SK-MEL-5 (cell line): ENCODE measurements around the gene PPP4R1. TPM values are rescaled to one million over a fixed set of nuclear protein-coding genes. Genes with fewer than 3 reads are reported as not detected.
"Not testable (repeated sequence)": the region's sequence is repeated elsewhere in the genome, so short reads cannot be mapped to it uniquely, and the experiment has no call there.

ENCODE experiments used
- DNase-seq: peaks from one replicate; pipeline ENCODE4 v3.0.0-alpha.2; 2016; ENCODE audit warnings: low read depth, low spot score
- in situ Hi-C: cut with HindIII; loops from 2 replicates; pipeline ENCODE4 v1.10.0; 2016; ENCODE audit warnings: low sequenced_read_pairs, high pct_unique_total_duplicates, low pct_unique_long_range_greater_than_20kb
- polyA plus RNA-seq, 2 experiments: library from polyadenylated mRNA; depleted of rRNA; stranded (reverse); fragments of >200 nt; gene quantifications; 2 replicates each; pipeline ENCODE4 v1.2.3, GENCODE V29; 2015
- total RNA-seq: library from RNA; depleted of rRNA; stranded (reverse); fragments of >200 nt; shearing (Covaris generic); gene quantifications from 2 replicates; pipeline ENCODE4 v1.2.3, GENCODE V29; 2014; rRNA removed

Gene PPP4R1, protein sequence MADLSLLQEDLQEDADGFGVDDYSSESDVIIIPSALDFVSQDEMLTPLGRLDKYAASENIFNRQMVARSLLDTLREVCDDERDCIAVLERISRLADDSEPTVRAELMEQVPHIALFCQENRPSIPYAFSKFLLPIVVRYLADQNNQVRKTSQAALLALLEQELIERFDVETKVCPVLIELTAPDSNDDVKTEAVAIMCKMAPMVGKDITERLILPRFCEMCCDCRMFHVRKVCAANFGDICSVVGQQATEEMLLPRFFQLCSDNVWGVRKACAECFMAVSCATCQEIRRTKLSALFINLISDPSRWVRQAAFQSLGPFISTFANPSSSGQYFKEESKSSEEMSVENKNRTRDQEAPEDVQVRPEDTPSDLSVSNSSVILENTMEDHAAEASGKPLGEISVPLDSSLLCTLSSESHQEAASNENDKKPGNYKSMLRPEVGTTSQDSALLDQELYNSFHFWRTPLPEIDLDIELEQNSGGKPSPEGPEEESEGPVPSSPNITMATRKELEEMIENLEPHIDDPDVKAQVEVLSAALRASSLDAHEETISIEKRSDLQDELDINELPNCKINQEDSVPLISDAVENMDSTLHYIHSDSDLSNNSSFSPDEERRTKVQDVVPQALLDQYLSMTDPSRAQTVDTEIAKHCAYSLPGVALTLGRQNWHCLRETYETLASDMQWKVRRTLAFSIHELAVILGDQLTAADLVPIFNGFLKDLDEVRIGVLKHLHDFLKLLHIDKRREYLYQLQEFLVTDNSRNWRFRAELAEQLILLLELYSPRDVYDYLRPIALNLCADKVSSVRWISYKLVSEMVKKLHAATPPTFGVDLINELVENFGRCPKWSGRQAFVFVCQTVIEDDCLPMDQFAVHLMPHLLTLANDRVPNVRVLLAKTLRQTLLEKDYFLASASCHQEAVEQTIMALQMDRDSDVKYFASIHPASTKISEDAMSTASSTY
- 30.2 and 33.3 TPM in 2 replicates for total RNA-seq
- polyA plus RNA-seq (2015; cell fraction: cytosol; rRNA removed): 24.4 and 29.1 TPM in 2 replicates
- polyA plus RNA-seq (2015; cell fraction: nucleus; rRNA removed): 97.9 and 109 TPM in 2 replicates

DNA sequence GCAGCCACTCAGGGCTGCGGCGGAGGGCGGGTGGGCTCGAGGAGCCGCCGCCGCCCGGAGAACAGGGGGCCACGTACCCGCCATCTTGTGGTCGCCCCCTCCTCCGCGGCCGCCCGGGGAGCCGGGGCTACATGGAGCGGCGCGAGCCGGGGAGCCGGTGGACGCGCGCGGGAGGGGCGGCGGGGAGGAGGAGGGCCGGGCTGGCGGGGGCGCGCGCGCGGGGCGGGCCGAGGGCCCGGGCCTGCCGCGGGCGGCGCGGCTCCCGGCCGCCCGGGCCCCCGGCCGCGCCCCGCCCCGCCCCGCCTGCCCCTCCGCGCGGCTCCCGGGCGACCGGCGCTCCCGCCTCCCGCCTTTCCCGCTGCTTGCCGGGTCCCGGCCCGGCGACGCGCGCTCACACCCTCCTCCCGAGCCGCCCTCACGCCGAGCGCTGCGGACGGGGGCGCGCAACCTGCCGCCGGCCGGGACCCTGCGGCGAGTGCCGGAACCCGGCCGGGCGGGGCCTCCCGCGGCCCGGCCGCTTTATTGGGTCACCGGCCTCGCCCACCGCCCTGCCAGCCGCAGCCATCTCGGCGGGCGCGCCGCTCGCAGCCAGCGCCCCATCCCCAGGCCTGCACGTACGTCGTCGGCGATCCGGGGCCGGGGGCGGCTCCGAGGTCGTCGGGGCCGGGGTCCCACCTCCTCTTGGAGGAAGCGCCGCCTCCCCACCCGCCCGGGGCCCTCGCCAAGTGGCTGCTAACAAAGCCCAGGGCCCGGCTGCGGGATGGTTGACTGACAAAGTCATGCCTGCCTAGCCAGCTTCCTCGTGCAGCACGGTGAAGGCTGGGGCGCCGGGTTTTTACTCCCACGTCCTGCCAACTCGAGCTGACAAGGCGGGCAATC is at the start of gene PPP4R1:
PPP4R1 (minus strand) TSS at position 159 of the 879 bp plus-strand sequence; CDS start at position 84, 75 bp downstream.
- in situ Hi-C loops: no loop called here
- peak; percentile 53 for DNase-seq

DNA sequence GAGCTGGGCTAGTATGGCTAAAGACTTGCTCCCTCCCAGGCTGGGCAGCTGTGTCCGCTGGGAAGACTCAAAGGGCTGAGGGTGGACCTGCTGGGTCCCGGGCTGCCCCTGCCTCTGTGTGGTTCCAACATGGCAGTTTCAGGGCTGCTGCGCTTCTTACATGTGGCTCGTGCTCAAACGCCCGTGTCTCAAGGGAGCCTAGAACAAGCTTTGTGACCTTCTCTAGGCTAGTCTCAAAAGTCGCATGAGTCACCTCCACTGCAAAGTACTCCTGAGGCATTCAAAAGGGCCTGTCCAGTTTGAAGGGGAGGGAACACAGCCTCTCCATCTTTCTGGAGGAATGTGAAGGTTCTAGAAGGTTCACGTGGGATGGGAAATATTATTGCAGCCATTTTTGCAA is 49.0 kb upstream of the PPP4R1 start:
- no peak for DNase-seq
- in situ Hi-C loops: no loop called here

DNA sequence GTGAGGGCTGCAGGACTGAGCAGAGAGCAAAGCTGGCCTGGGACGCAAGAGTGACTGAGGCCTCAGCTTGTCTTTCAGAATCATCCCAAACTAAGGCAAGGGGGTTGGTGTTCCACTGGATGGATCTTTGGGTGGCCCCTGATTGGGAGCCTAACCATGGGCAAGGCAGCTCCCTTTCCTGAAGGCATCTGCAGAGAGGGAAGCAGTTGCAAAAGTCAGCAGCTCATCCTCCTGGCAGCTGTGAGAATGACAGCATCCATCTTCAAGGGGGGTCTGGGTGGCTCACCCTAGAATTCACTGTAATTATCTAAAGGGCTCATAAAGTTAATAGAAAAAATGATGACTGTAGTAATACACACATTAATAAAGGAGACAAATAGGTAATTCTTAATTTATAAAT is 47.2 kb upstream of the PPP4R1 start:
- DNase-seq: peak; percentile 50
- in situ Hi-C loops: no loop called here

DNA sequence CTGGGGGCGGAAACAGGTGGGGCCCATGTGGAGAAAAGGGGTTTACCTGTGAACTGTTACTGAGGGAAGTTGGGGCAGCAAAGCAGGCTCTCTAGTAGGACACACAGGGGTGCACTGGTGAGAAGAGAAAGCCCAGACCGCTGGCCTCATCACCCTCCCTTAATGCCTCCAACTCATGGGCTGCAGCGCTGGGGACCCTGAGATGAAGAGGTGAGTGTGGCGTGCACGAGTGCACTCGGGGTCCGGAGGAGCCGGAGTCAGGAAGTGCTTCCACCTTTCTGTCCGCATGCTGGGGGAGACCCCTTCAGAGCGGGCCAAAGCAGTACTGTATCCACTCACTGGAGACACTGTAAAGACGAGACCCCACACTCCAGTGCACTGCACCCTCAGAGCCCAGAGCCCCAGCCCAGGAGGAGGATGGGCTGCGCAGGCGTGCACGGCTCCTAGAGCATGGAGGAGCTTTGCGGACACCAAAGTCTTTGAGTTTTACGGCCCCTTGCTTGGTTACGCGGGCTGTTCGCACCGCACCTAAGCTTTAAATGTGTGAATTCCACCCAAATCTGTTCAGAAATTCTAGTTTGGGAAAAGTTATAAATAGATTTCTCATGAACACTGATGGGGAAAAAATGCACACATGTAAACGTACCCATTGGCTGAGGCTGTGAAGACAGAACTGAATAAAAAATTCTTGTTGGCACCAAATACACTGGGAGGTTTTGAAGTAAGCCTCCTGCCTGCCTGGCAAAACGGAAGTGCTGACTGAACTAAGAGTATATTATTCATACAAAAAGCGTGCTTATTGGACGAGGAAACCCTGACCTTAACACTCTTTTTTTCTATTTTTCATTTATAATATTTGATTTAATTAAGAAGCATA is 45.4 kb upstream of the PPP4R1 start:
- DNase-seq: no peak
- in situ Hi-C loops: no loop called here

DNA sequence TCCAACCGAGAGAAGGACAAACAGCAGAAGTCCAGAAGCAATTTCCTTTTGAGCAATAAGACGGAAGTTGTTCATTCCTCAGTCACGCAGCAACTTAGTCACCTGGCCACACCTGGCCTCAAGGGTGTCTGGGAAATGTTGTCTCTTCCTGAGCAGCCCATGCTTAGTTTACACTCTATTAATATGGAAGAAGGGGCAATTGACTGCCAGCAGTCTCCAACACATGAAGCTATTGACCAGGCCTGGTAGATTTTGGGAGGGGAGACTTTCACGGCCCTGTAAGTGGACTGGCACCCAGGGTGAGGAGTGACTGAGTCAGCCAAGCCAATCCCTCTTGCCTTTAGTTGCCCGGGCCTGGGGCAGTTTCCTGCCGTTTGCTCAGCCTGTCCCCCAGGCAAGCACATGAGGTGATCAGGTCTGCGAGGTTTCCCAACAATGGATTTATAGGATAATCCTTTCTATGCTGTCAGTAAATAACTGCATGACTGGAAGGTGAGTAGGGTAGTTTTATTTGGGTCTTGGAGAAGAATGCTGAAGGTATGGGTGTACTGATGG is 43.8 kb upstream of the PPP4R1 start:
- no peak for DNase-seq

DNA sequence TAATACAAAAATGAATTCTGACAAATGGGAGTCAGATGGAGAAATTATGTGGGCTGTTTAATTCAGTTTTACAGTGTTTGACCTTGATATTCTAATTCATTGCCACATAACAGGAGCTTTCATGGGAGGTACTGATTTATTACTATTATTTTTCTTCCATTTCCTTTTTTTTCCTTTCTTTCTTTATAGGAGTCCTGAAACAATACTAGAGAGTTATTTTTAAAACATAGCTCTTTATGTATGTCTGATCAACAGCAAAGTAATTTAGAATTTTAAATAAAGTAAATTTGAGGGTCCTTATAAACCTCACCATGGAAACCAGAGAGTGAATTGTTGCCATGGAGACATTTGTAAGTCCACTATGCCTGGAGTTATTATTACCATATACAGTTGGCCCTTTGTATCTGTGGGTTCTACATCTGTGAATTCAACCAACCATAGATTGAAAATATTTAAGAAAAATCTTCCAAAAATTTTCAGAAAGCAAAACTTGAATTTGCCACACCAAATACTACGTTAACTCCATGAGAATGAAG is 40.9 kb upstream of the PPP4R1 start:
- no peak for DNase-seq
- in situ Hi-C loops: no loop called here

More for the DNA sequence above, 43.8 kb upstream of the PPP4R1 start:
- in situ Hi-C loops: no loop called here

DNA sequence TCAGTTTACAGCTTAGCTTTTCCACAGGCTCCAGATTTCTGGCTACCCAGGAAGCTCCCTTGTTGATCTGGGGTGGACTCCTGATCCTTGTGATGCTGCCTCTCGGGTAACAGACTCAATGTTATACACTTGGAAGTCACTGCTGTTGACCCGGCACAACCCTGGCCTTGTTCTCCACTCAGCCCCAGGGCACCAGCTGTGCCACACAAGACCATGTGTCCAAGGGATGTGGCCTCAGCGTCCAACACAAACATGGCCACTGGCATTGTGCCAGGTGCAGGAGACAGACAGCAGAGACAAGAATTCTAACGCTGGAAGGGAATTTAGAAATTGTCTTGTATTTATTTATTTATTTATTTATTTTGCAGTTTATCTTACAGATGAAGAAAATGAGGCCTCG is 39.0 kb upstream of the PPP4R1 start:
- DNase-seq: peak; percentile 94
- in situ Hi-C loops: no loop called here

DNA sequence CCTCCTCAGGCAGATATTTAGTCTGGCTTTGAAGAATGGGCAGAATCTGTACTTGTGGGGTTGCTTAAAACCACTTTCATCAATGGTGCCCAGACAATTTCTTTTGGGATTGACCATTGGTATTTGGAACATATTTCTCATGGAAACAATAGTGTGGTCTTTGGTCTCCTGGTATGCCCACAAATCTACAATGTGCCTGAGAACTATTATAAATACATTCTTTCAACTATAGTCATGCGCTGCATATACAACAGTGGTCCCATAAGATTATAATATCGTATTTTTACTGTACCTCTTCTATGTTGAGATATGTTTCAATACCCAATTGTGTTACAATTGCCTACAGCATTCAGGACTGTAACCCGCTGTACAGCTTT is 34.8 kb upstream of the PPP4R1 start:
- in situ Hi-C loops: no loop called here
- no peak for DNase-seq

DNA sequence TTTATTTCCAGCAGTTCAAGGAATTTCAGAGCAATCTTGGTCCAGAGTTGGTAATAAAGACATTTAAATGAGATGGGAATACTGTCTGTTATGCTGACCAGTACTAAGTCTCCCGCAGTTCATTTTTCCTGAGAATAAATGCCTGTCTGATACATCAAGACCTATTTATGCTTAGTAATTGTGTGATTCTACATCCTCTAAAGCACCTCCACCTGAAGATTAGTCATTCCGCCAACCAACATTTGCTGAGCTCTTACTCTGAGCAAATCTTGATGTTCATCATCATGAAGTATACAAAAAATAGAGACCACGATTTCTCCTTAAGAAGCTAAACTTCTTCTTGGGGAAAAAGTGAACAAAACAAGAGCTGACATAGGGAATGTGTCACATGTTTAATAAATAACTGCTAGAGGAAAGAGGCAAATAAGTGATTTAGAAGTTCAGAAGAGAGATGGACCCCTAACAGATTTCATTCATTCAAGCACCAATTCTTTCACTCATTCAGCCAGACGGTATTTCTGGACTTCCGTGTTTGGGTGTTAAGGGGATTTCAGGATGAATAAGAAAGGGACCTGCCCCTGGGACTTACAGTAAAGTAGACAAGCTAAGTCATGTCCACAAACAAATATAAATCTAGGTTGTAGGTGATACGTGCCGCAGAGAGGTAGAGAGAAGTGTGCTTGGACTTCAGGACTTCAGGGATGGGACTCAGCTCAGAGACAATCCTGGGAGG is 34.2 kb upstream of the PPP4R1 start:
- in situ Hi-C loops: no loop called here

DNA sequence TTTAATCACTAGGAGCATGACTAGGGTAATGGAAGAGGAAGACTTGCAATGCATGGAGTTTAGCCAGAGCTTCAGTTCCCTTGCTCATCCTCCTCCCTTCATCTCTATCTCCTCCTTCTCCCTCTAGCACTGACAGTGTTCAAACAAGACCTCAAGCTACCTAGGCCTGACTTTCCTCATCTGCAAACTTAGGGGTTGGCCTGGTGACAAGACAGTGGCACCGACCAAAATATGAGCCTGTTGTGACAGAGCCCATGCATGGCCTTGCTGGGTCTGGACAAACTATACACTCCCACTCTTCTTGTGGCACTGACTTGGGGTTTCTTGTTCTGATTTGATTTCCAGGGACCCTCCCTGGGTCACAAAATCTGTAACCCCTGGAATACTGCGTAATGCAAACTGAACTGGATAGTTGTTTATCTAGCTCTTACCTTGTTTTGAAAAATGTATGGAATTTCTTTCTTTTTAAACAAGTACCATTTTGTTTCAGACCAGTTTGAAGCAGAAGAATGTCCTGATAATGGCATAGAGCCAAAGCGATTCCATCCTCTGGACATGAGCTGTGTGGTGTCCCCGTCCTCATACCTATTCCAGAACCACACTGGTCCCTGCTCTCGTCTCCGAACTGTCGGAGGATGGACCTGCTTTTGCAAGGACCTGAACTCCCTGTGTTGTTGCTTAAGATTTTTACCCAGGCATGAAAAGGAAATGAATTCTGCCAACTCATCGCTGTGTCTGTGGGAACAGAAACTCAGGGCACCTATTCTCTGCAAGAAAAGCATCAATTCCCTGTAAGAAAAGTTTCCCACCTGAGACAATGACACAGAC is 33.4 kb upstream of the PPP4R1 start:
- no peak for DNase-seq
- in situ Hi-C loops: no loop called here

More for the DNA sequence above, 34.2 kb upstream of the PPP4R1 start:
- DNase-seq: no peak

DNA sequence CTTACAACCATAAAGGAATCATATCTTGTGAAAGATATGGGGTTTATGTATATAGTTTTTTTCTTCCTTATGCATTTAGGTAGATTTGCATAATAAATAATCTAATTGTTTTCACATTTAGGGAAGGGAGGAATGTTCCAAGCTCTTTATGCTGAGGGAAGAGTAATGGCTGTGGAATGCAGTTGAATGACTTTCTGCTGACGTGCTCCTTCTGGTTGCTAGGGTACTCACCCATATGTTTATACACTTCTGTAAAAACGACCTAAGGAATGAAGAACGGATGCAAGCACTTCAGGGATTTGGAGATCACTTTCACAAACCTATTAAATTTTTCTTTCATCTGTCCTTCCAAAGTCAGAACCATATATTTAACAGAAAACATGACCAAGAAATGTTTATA is 29.2 kb upstream of the PPP4R1 start:
- in situ Hi-C loops: no loop called here
- peak; percentile 63 for DNase-seq

DNA sequence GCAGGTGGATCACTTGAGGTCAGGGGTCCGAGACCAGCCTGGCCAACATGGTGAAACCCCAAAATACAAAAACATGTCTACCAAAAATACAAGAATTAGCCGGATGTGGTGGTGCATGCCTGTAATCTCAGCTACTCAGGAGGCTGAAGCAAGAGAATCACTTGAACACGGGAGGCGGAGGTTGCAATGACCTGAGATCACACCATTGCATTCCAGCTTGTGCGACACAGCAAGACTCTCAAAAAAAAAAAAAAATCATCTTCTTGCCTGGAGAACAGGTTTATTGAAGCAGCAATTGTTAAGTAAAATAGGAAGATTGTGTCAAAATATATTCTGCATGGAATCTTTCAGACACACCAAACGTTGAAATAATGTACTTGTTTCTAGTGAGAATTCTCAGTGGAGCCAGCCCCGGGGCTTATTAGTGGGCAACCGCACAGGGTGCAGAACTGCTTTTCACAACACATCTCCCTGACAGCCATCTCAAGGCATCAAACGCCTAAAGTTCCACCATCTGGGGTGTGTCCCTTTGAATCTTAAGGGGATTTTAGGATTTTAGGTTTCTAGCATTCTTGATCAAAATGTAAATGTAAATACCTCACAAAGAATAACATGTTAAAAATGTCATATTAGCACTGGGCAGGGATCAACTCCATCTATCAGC is 28.6 kb upstream of the PPP4R1 start:
- no peak for DNase-seq
- in situ Hi-C loops: no loop called here

DNA sequence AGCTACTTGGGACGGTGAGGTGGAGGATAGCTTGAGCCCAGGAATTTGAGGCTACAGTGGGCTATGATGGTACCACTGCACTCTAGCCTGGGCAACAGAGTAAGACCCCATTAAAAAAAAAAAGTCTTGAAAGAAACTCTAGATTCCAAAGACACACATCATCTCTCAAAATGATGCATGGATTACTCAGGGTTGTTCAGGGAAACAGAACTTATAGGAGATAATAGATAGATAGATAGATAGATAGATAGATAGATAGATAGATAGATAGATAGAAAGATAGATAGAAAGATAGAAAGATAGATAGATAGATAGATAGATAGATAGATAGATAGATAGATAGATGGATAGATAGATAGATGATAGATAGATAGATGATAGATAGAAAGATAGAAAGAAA is 26.7 kb upstream of the PPP4R1 start:
- DNase-seq, in situ Hi-C loops: not testable (repeated sequence)

DNA sequence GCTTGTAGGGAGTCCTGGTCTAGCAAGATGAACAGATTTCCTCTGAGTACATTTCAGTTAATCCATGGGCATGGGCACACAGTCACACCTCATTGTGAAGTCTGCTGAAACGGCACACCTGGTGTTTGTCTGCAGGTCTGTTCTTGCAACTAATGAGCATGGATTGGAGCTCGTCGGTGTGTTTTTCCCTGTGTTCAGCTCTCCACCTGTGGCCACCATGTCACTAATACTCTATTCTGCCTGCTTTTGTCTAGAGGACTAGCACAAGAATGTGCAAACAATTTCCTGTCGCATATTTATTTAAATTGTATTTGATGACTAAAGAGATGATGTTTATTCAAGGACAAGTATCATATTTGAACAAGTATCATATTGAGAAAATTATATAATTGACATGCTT is 24.5 kb upstream of the PPP4R1 start:
- DNase-seq: no peak
- in situ Hi-C loops: no loop called here
